Mesendoderm (in vitro differentiated cells): ENCODE data around the gene GNPTG.
A peak's percentile ranks its signal among the peaks of the same experiment; 100 is the strongest.

Experiments
- DNase-seq: peaks from one replicate; pipeline ENCODE4 v3.0.0; 2013
- H2AK5ac ChIP-seq: 2 replicates; pipeline ENCODE4 v1.6.1; 2013; ENCODE audit warnings: low read length, inconsistent platforms
- H2BK120ac ChIP-seq: 2 replicates; pipeline ENCODE4 v1.6.1; 2013; ENCODE audit warnings: low read depth, mild to moderate bottlenecking, low read length, moderate library complexity, mixed read lengths
- H2BK15ac ChIP-seq: replicated peaks from 2 replicates; pipeline ENCODE4 v1.6.1; 2013; ENCODE audit warnings: low read depth, mild to moderate bottlenecking, moderate library complexity
- H2BK5ac ChIP-seq: 2 replicates; pipeline ENCODE4 v1.6.1; 2013; ENCODE audit warnings: low read length, inconsistent platforms
- H3K18ac ChIP-seq: 2 replicates; pipeline ENCODE4 v1.6.1; 2013; ENCODE audit warnings: mild to moderate bottlenecking, low read length, mixed read lengths
- H3K23ac ChIP-seq: one replicate; pipeline ENCODE4 v1.6.1; 2013; ENCODE audit warnings: low read length
- H3K27ac ChIP-seq: 2 replicates; pipeline ENCODE4 v1.5.1; 2013; ENCODE audit warnings: low read depth, mild to moderate bottlenecking, inconsistent platforms, low read length, moderate library complexity
- H3K27me3 ChIP-seq: 2 replicates; pipeline ENCODE4 v1.6.1; 2013; ENCODE audit warnings: low read length, control low read depth, mild to moderate bottlenecking, inconsistent platforms; ENCODE audit not compliant: insufficient read depth, poor library complexity
- H3K36me3 ChIP-seq: 2 replicates; pipeline ENCODE4 v1.6.1; 2013; ENCODE audit warnings: low read length, inconsistent platforms; ENCODE audit not compliant: control insufficient read depth, insufficient read depth
- H3K4ac ChIP-seq: one replicate; pipeline ENCODE4 v1.6.1; 2013; ENCODE audit warnings: low read depth, mild to moderate bottlenecking, low read length, moderate library complexity
- H3K4me1 ChIP-seq: 2 replicates; pipeline ENCODE4 v1.6.1; 2013; ENCODE audit warnings: low read depth, low read length, inconsistent platforms; ENCODE audit not compliant: control insufficient read depth
- H3K4me2 ChIP-seq: 2 replicates; pipeline ENCODE4 v1.6.1; 2013; ENCODE audit warnings: low read length
- H3K4me3 ChIP-seq: 2 replicates; pipeline ENCODE4 v1.5.1; 2013; ENCODE audit warnings: mild to moderate bottlenecking, low read length
- H3K56ac ChIP-seq: one replicate; pipeline ENCODE4 v1.6.1; 2013; ENCODE audit warnings: low read length
- H3K79me1 ChIP-seq: 2 replicates; pipeline ENCODE4 v1.6.1; 2013; ENCODE audit warnings: low read length, inconsistent platforms
- H3K79me2 ChIP-seq: 2 replicates; pipeline ENCODE4 v1.6.1; 2013; ENCODE audit warnings: mild to moderate bottlenecking, low read length; ENCODE audit not compliant: control insufficient read depth, insufficient read depth
- H3K9ac ChIP-seq: 2 replicates; pipeline ENCODE4 v1.6.1; 2013; ENCODE audit warnings: low read length, inconsistent platforms
- H4K5ac ChIP-seq: one replicate; pipeline ENCODE4 v1.6.1; 2013; ENCODE audit warnings: low read length
- H4K8ac ChIP-seq: one replicate; pipeline ENCODE4 v1.6.1; 2013; ENCODE audit warnings: low read depth, mild to moderate bottlenecking, control low read depth, low read length, moderate library complexity
- WGBS: extraction: QIAGEN DNeasy Blood & Tissue Kit; methylation state at CpG from one replicate; pipeline ENCODE4 v1.1.7; 2013; ENCODE audit warnings: low lambda C conversion rate, missing lambda C conversion rate; ENCODE audit not compliant: insufficient coverage; ENCODE audit errors: extremely low coverage; 5-methylcytosine and 5-hydroxymethylcytosine counted together

GNPTG gene

GRCh38 chr16:1401061-1401757, 49.5 kb downstream of the GNPTG start:
- Histone ChIP-seq H3K79me2 (no peaks in the 10 kb centered on the region), H3K27me3 (no peaks in the 10 kb centered on the region), H2BK15ac (no peak overlapping the region), H3K23ac (no peak overlapping the region), H3K9ac (no peak overlapping the region), H4K5ac (no peak overlapping the region), H3K56ac (no peak overlapping the region), H4K8ac (no peak overlapping the region), H2BK5ac (no peak overlapping the region), H2AK5ac (no peak overlapping the region), H2BK120ac (no peak overlapping the region), H3K4ac (no peak overlapping the region), H3K27ac (no peak overlapping the region), H3K4me1 (no peaks in the 10 kb centered on the region), H3K36me3 (no peaks in the 10 kb centered on the region), H3K4me3 (no peak overlapping the region), H3K79me1 (peaks cover 1% of the 10 kb centered on the region), H3K4me2 (no peak overlapping the region), H3K18ac (no peak overlapping the region)
- no CpG with 5 or more reads among the region's 29 CpGs for WGBS
- DNase-seq, result no peak

- no peaks in the 10 kb centered on the region for H3K27me3 ChIP-seq
- no peak overlapping the region for H2BK15ac ChIP-seq
- no peak overlapping the region for H3K23ac ChIP-seq
- H4K5ac ChIP-seq, result no peak overlapping the region
- WGBS, result no CpG with 5 or more reads among the region's 13 CpGs
- H3K27ac ChIP-seq, result no peak overlapping the region
- no peak overlapping the region for H2AK5ac ChIP-seq
- H3K79me2 ChIP-seq, result no peaks in the 10 kb centered on the region
- no peaks in the 10 kb centered on the region for H3K36me3 ChIP-seq
- H3K18ac ChIP-seq, result no peak overlapping the region
- no peak overlapping the region for H3K9ac ChIP-seq
- H3K4me2 ChIP-seq, result no peak overlapping the region
- no peak overlapping the region for H3K4ac ChIP-seq
- H2BK120ac ChIP-seq, result no peak overlapping the region
- no peak for DNase-seq
- no peak overlapping the region for H3K56ac ChIP-seq
- no peak overlapping the region for H2BK5ac ChIP-seq
- no peak overlapping the region for H4K8ac ChIP-seq
- H3K4me3 ChIP-seq, result no peak overlapping the region
- no peaks in the 10 kb centered on the region for H3K4me1 ChIP-seq
- peaks cover 1% of the 10 kb centered on the region for H3K79me1 ChIP-seq
Measured at GRCh38 chr16:1401758-1402154, 50.0 kb downstream of the GNPTG start.

GRCh38 chr16:1403036-1403435, 51.3 kb downstream of the GNPTG start:
- H3K4ac ChIP-seq, result no peak overlapping the region
- WGBS, result no CpG with 5 or more reads among the region's 22 CpGs
- no peak for DNase-seq

DNA sequence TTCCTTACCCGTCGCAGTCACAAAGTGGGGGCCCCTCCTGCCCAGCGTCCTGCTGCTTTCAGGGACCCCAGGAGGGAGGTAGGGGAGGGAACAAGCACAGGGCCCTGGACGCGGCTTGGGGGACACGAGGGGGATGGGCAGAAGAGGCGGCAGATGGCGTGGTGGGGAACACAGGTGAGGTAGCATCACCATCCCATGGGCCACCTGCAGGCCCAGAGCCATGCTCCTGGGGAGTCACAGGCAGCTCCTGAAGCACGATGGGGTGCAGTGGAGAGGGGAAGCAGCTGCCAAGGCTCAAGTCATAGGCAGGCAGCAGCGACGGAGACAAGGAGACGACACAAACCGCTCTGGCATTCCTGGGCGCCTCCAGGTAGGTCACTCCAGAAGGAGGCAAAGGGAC, 52.0 kb downstream of the GNPTG start:
- H3K4ac ChIP-seq, result no peak overlapping the region
- H2BK120ac ChIP-seq, result no peak overlapping the region
- WGBS, result no CpG with 5 or more reads among the region's 14 CpGs
- H3K36me3 ChIP-seq, result no peaks in the 10 kb centered on the region
- H2BK5ac ChIP-seq, result no peak overlapping the region
- peaks cover 2% of the 10 kb centered on the region for H3K79me2 ChIP-seq
- H3K4me3 ChIP-seq, result no peak overlapping the region
- H3K4me1 ChIP-seq, result no peaks in the 10 kb centered on the region
- H3K23ac ChIP-seq, result no peak overlapping the region
- H3K27ac ChIP-seq, result no peak overlapping the region
- H3K4me2 ChIP-seq, result no peak overlapping the region
- no peak overlapping the region for H2AK5ac ChIP-seq
- H2BK15ac ChIP-seq, result no peak overlapping the region
- no peaks in the 10 kb centered on the region for H3K27me3 ChIP-seq
- no peak for DNase-seq
- H3K56ac ChIP-seq, result no peak overlapping the region
- no peak overlapping the region for H3K18ac ChIP-seq
- H4K8ac ChIP-seq, result no peak overlapping the region
- peaks cover 6% of the 10 kb centered on the region for H3K79me1 ChIP-seq
- H4K5ac ChIP-seq, result no peak overlapping the region
- no peak overlapping the region for H3K9ac ChIP-seq

More at GRCh38 chr16:1403036-1403435, 51.3 kb downstream of the GNPTG start:
- H3K27me3 ChIP-seq, result no peaks in the 10 kb centered on the region
- H3K9ac ChIP-seq, result no peak overlapping the region
- H3K4me3 ChIP-seq, result no peak overlapping the region
- peaks cover 6% of the 10 kb centered on the region for H3K79me1 ChIP-seq
- no peak overlapping the region for H3K18ac ChIP-seq
- H3K4me2 ChIP-seq, result no peak overlapping the region
- no peak overlapping the region for H2BK5ac ChIP-seq
- no peak overlapping the region for H4K5ac ChIP-seq
- H3K36me3 ChIP-seq, result no peaks in the 10 kb centered on the region
- H2BK120ac ChIP-seq, result no peak overlapping the region
- H3K4me1 ChIP-seq, result no peaks in the 10 kb centered on the region
- no peak overlapping the region for H3K27ac ChIP-seq
- no peak overlapping the region for H4K8ac ChIP-seq
- no peak overlapping the region for H3K23ac ChIP-seq
- H3K79me2 ChIP-seq, result peaks cover 2% of the 10 kb centered on the region
- H2AK5ac ChIP-seq, result no peak overlapping the region
- H2BK15ac ChIP-seq, result no peak overlapping the region
- no peak overlapping the region for H3K56ac ChIP-seq

GRCh38 chr16:1407753-1408152, 56.0 kb downstream of the GNPTG start:
- no peak overlapping the region for H3K18ac ChIP-seq
- no peaks in the 10 kb centered on the region for H3K4me1 ChIP-seq
- WGBS, result no CpG with 5 or more reads among the region's 11 CpGs
- H3K4ac ChIP-seq, result no peak overlapping the region
- no peaks in the 10 kb centered on the region for H3K36me3 ChIP-seq
- no peak overlapping the region for H3K23ac ChIP-seq
- H3K79me2 ChIP-seq, result peaks cover 2% of the 10 kb centered on the region
- no peak overlapping the region for H2BK5ac ChIP-seq
- no peak overlapping the region for H3K4me3 ChIP-seq
- no peak for DNase-seq
- H4K8ac ChIP-seq, result no peak overlapping the region
- no peak overlapping the region for H4K5ac ChIP-seq
- H3K27me3 ChIP-seq, result no peaks in the 10 kb centered on the region
- peaks cover 6% of the 10 kb centered on the region for H3K79me1 ChIP-seq
- H3K4me2 ChIP-seq, result no peak overlapping the region
- H3K56ac ChIP-seq, result peak overlapping the region; percentile 67
- H2AK5ac ChIP-seq, result no peak overlapping the region
- no peak overlapping the region for H2BK15ac ChIP-seq
- H3K9ac ChIP-seq, result peak overlapping the region; percentile 24
- no peak overlapping the region for H3K27ac ChIP-seq
- H2BK120ac ChIP-seq, result no peak overlapping the region
